HL-60 (cell line): ENCODE measurements around the gene GJC1.

ENCODE experiments used
- DNase-seq, 2 experiments: peaks; one replicate each; pipeline ENCODE4 v3.0.0-alpha.2; 2010 to 2020; ENCODE audit warnings: low read depth in 1 of 2, low spot score in 1 of 2
- H3K27ac ChIP-seq: fragments of 250-450 bp; sonication (Bioruptor Pico); replicated peaks from 2 replicates; pipeline ENCODE4 v1.5.1; 2020; ENCODE audit warnings: mild to moderate bottlenecking, moderate library complexity
- H3K27me3 ChIP-seq: fragments of 250-450 bp; sonication (Bioruptor Pico); 2 replicates; pipeline ENCODE4 v1.5.1; 2021; ENCODE audit warnings: mild to moderate bottlenecking, moderate library complexity; ENCODE audit not compliant: insufficient read depth, poor library complexity, severe bottlenecking
- H3K4me3 ChIP-seq: replicated peaks from 2 replicates; pipeline ENCODE4 v1.5.1; 2011; ENCODE audit warnings: mild to moderate bottlenecking, control low read depth, low read length; ENCODE audit not compliant: insufficient read depth
- CTCF ChIP-seq: IDR thresholded peaks from one replicate; pipeline ENCODE4 v1.5.1; 2011; ENCODE audit warnings: low read length, control low read depth, inconsistent platforms; ENCODE audit not compliant: insufficient read depth
- GABPA ChIP-seq: IDR thresholded peaks from 2 replicates; pipeline ENCODE4 v1.6.1; 2012; ENCODE audit warnings: low read depth
- POLR2AphosphoS5 ChIP-seq: IDR thresholded peaks from 2 replicates; pipeline ENCODE4 v1.6.1; 2012; ENCODE audit warnings: low read depth
- REST ChIP-seq: IDR thresholded peaks from 2 replicates; pipeline ENCODE4 v1.6.1; 2012; ENCODE audit warnings: low read depth; ENCODE audit not compliant: insufficient replicate concordance
- SPI1 ChIP-seq: IDR thresholded peaks from 2 replicates; pipeline ENCODE4 v1.6.1; 2012; ENCODE audit warnings: low read depth, mild to moderate bottlenecking, borderline replicate concordance

GJC1 gene

GRCh38 chr17:44871556-44871955, 41.5 kb upstream of the GJC1 start:
- TF ChIP-seq GABPA (no peak), CTCF (no peak), SPI1 (no peak), REST (no peak), POLR2AphosphoS5 (no peak)
- Histone ChIP-seq H3K27ac (no peak overlapping the region), H3K4me3 (no peak overlapping the region), H3K27me3 (no peaks in the 10 kb centered on the region)
- no peak for DNase-seq

GRCh38 chr17:44867841-44868240, 37.8 kb upstream of the GJC1 start:
- TF ChIP-seq SPI1 (no peak), POLR2AphosphoS5 (no peak), REST (no peak), GABPA (no peak), CTCF (no peak)
- no peak overlapping the region for H3K27ac ChIP-seq
- no peak overlapping the region for H3K4me3 ChIP-seq
- no peaks in the 10 kb centered on the region for H3K27me3 ChIP-seq
- no peak for DNase-seq

DNA sequence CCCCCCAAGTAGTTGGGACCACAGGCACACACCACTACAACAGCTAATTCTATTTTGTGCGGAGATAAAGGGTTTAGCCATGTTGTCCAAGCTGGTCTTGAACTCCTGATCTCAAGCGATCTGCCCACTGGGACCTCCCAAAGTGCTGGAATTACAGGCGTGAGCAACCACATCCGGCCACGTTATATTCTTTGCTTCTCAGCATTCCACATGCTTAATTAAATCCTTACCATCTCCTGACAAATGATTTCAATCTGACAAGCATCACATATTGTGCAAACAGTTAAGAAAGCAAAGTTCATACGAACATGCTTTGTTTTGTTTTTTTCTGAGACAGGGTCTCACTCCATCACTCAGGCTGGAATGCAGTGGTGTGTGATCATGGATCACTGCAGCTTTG, 35.8 kb upstream of the GJC1 start:
- no peak for DNase-seq
- H3K27ac ChIP-seq = no peak overlapping the region

More for the DNA sequence above, 35.8 kb upstream of the GJC1 start:
- H3K27me3 ChIP-seq = no peaks in the 10 kb centered on the region
- TF ChIP-seq SPI1 (no peak), GABPA (no peak), POLR2AphosphoS5 (no peak), REST (no peak), CTCF (no peak)
- H3K4me3 ChIP-seq = no peak overlapping the region
